Erythroblast (primary cell): ENCODE measurements around the gene OSBP2.

ENCODE experiments used
- GATA1 ChIP-seq: IDR thresholded peaks from 2 replicates; pipeline ENCODE4 v1.6.1; 2011; ENCODE audit warnings: low read depth, mild to moderate bottlenecking, control low read depth, low read length, moderate library complexity
- POLR2A ChIP-seq: IDR thresholded peaks from 2 replicates; pipeline ENCODE4 v1.6.1; 2011; ENCODE audit warnings: mild to moderate bottlenecking, low read length

- TF ChIP-seq POLR2A = no peak
- no peak for TF ChIP-seq GATA1
These were observed 114.4 kb downstream of the OSBP2 start for GRCh38 chr22:30809086-30809485.
